GM21723 (cell line): ENCODE measurements around the gene LAMTOR2.
"Not testable (repeated sequence)": the region's sequence is repeated elsewhere in the genome, so short reads cannot be mapped to it uniquely, and the experiment has no call there.

Experiments
- ATAC-seq: cut with Tn5 transposase; IDR thresholded peaks from one replicate; pipeline ENCODE4 v1.9.1; 2021; ENCODE audit warnings: mild to moderate bottlenecking, moderate library complexity; ENCODE audit not compliant: unreplicated experiment

LAMTOR2 gene

DNA sequence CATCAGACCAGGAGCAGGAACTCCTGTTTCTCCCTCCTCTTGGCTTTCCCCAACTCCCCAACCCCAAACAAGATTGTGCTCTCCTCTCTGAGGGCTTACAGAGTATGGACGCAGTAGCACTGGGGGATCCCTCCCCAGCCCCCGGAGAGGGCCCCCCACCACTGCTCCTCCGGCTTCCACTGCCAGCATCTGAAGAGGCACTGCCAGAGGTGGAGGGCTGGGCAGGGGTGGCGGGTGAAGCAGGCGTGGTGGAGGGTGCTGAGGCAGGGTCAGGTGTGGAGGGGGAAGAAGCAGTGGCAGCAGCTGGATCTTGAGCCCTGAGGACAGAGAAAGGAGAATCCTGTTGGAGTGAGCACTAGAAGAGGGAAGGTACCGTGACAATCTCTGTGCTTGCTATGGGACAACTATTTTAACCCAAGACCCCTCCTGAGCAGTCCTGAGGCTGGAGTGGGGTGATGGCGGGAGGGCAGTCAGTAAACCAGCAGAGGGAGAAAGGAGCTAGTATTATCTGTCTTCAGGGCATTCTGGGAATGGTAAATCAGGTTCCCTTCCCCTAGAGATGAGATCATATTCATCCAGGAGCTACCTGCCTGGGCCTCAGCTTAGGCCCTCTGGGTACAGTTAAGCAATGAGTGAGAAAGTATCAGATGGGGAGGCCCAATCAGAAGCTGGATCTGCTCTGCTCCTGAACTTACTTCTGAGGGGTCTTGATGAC is 3.4 kb upstream of the LAMTOR2 start:
- no peak for ATAC-seq

DNA sequence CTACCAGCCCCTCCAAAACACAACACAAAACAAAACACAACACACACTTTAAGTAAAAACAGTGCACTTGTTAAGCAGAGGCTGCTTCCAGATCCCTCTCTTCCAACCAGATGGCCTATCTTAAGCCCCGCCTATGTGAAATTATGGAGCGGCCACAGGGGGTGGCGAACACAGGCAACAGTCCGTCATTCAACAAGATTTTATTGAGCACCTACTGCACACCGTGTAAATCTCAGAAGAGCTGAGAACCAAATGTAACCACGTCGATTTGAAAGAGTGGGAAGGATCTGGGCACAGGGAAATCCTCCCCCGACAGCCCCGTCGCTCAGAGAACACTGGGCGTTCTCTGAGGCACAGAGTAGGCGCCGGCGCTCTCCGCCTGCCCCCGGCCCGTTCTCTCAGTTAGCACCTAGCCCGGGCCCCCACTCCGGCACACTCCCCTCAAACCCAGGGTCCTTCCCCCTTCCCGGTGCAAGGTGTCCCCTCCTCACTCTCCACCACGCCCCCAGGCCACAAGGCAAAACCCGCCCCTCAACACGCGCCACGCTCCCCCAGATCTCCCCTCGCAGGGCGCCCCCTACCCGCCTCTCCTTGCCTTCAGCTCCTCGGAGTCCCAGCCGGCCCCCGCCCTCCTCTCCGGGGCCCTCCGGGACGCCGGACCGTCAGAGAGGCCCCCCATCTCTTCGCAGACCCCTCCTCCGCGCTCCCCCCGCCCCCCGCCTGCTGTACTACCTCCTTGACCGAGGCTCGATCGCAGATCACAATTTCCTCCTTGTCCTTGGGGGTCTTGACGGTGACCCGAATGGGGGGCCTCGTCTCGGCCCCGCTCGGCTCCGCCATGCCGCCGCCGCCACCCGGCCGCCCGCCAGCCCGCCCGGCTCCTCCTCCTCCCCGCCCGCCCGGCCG is 1.5 kb upstream of the LAMTOR2 start:
- ATAC-seq, result no peak

DNA sequence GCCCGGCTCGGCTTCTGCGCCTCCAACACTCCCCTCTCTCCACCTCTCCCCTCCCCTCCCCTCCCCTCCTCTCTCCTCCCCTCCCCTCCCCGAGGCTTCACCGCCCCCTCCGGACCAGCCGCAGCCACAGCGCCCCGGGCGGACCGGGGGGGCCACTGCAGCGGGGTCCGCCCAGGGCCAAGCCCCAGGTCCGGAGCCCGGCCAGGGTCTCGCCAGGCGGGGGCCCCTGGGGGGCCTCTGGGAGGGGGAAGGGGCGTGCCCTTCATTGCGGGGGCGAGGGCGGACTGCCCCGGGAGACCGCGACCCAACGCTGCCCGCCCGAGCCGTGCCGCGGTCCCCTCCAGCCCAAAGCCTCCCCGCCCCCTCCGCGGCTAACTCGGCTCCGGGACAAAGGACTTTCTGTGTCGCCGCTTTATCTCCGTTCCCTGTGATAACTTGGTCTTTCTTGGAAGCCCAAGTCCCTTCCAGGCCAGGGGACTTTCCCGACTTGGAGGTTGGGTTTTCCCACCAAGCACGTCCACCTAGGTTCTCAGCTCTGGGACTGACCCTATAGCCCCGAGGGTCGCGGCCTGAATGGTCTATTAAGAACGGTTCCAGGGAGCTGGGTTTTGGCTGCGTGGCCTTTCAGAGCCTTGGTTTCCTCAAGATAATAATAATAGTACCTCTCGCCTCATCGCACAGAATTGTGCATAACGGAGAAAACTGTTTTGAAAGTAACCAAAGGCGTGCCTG is 648 bp upstream of the LAMTOR2 start, which contains the start of gene UBQLN4:
TSS of gene UBQLN4 (minus strand) at position 31 of the 732 bp plus-strand sequence. CDS start 97 bp downstream, outside the sequence.
- peak; percentile 33 for ATAC-seq

DNA sequence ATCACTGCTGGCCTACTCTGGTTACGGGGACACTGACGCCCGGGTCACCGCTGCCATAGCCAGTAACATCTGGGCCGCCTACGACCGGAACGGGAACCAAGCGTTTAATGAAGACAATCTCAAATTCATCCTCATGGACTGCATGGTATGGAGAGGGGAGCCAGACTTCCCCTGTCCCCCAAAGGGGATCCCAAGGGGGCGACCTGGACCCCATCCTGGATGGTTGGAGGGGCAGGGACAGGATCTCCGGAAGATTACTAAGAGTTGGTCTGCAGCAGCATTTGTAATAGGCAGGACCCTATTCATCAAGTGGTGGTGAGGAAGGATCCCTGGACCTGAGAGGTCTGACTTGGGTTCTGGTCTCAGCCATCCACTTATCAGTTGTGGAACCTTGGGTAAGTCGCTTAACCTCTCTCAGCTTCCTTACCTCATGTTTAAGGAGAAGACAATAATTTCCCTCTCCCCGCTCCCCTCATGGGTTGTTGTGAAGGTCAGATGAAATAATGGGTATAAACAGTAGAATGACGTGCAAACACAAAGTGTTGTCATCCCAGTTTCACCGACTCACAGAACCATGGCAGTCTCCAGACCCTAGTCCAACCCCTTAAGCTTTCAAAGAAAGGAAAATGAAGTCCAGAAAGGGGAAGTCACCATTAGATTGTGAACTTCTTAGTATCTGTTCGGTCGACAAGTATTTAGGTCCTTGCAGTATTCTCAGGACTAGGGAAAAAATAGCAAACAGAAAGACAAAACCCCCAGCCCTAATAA is 883 bp downstream of the LAMTOR2 start:
- no peak for ATAC-seq

DNA sequence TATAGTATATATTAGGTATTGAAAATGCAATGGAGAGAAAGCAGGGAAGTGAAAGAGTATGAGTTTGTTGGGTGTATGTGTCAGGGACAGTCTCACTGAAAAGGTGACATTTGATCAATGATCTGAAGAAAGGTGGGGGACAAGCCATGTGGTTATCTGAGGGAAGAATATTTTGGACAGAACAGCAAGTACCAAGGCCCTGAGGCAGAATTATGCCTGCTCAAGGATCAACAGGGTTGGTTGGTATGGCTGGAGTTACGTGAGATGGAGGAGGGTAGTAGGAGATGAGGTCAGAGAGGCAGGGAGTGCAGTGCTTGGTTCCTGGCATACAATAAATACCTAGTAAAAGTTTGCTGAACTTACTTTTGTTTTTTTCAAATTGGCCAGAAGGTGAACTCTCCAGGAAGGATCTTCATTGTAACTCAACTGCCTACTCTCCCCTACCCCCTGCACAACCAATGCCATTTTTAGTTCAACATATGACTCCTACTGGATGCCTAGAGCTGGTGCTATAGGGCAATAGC is 1.8 kb downstream of the LAMTOR2 start:
- no peak for ATAC-seq

DNA sequence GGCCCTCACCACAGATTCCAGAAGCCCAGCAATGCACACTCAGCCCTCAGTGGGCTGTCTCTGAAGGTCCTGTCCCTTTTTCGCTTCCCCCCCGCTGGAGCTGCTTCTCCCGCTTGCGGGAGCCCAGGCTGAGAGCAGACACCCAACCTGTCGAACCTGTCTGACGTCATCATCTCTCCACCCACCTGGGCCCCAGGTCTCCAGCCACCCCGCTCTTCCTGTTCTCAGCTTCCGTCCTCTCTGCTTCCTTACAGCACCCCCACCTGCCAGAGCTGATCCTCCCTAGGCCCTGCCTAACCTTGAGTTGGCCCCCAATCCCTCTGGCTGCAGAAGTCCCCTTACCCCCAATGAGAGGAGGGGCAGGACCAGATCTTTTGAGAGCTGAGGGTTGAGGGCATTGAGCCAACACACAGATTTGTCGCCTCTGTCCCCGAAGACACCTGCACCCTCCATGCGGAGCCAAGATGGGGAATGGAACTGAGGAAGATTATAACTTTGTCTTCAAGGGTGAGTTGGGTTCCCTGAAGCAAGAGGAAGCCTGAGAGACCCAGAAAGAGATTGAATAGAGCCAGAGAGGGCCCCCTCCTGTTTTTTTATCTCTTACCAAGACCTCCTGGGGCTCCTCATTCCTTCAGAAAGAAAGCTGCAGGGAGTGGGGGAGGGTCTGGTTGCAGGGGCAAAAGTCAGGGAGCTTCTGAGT is 6.5 kb downstream of the LAMTOR2 start, which contains the start of gene RAB25:
TSS of gene RAB25 (plus strand) at position 224 of the 700 bp plus-strand sequence. CDS start at position 465, 241 bp downstream.
- no peak for ATAC-seq

DNA sequence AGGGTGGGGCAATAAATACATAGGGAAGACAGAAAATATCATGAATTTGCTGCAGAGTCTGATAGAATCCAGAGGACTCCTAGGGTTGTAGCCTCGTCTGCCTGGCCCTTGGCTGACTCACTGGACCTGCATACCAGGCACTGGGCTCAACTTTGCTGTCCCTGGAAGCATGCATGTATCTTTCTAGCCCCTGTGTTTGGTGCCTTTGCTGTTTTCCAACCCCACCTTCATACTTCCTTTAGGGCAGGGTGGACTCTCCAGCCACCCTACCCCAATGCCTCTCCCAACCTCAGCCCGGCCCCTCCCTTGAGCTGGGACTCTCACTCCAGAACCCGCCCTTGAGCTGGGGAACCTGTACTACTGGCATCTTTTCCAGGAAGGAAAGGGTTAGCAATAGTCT is 7.6 kb downstream of the LAMTOR2 start:
- no peak for ATAC-seq

DNA sequence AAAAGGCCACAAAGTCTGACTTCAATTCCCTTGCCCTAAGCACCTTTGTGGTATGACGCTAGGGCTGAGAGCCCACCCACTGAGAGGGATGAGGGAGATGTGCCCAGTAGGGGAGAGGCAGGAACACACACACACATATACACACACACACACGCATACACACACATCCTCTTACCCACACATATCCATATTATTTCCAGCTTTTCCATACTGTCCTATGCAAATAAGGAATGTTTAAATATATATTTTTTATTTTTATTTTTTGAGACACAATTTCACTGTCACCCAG is 9.4 kb downstream of the LAMTOR2 start:
- no peak for ATAC-seq

DNA sequence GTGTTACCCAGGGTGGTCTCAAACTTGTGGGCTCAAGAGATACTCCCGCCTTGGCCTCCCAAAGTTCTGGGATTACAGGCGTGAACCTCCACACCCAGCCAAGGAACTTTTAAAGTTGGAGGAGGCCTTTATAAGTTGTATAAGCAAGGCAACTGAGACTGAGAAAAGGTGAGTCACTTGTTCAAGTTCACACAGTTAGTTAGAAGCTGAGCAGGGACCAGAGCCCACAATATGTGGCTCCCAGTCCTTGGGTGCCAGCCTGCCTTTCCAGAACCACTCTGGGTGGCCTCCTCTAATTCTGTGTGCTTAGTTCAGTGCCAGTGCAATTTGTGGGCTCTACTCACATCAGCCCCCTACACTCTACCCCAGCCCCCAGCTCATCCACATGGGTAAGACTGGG is 10.0 kb downstream of the LAMTOR2 start:
- no peak for ATAC-seq

DNA sequence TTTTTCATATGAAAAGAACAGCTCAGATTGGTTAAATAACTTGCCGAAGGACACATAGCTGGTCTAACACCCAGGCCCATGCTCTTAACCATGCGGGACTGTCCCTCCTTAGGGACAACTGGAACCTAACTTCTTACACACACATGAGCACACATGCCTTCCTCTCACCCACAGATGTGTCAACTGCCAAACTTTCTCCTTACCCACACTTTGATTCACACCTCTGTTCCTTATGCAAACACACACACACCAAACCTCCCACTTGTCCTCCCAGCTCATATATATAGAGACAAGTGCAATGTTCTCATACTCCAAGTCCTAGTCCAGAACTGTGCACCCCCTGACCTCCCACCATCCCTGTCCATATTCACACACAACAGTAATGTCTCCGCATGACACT is 10.6 kb downstream of the LAMTOR2 start:
- no peak for ATAC-seq

DNA sequence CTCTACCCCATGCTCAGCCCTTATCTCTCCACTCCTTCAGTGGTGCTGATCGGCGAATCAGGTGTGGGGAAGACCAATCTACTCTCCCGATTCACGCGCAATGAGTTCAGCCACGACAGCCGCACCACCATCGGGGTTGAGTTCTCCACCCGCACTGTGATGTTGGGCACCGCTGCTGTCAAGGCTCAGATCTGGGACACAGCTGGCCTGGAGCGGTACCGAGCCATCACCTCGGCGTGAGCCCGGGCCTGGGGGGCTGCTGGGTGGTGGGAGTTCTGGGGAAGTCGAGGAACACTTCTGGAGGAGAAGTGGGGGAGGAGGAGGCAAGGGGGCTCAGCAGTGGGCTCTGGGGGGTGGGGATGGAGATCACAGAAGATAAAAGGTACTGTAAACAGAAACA is 11.3 kb downstream of the LAMTOR2 start:
- no peak for ATAC-seq

DNA sequence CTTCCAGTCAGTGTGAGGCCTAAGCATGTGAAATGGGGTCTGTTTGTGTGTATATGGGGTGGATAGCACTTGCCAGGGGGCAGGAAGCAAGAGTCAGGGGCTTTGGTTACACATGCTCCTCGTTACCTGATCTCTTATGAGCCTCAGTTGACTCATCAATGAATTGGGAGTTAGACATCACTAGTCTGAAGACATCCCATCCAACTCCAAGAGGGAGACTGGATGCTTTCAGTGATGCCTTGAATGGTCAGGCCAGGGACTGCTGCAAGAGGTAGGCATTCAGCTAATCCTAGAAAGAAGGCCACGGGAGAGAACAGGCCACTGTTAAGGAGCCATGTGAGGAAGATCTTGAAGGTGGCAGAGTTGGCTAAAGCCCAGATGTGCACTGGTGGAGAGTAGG is 12.7 kb downstream of the LAMTOR2 start:
- ATAC-seq, result no peak

DNA sequence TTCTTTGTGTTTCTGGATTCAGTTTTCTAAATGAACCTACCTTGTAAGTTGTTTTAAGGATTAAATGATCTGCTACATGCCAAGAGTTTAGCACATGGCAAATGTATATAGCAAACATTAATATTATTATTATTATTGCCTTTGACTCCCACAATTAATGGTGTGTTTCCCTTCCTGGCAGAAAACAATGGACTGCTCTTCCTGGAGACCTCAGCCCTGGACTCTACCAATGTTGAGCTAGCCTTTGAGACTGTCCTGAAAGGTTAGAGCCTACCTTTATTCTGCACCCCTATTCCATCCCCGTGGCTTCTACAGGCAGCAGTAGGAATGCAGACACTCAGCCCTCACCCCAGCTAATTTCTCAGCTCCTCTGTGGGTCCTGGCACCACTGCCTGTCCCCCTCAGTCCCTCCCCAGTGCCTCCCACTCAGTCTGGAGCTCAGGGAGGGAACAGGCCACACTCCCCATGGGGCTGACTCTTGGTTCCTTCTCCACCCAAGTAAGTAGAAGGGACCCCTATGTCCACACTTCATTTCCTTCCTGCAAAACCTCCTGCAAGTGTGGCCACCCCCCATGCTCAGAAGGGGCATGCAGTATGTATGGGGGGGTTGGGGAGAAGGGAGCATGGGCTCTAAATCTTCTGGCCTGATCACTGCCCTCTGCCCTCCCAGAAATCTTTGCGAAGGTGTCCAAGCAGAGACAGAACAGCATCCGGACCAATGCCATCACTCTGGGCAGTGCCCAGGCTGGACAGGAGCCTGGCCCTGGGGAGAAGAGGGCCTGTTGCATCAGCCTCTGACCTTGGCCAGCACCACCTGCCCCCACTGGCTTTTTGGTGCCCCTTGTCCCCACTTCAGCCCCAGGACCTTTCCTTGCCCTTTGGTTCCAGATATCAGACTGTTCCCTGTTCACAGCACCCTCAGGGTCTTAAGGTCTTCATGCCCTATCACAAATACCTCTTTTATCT is 15.2 kb downstream of the LAMTOR2 start:
- ATAC-seq, result no peak

DNA sequence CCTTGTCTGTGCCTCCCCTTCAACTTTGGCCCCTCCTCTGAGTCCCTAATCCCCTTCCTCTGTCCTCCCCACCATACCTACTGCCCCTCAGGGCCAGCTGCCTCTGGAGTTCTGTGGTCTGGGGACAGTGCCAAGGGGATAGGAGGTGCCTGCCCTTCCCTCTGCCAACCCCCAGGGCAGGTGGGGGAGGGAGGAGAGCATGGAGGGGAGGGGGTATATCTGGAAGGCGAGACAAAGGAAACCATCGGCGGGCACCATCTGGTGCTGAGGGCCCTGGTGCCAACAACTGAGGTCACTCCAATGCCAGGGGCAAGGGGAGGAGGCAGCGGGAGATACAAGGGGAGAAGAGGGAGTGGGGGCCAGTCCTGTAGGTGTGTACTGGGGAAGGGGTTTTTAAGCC is 16.0 kb downstream of the LAMTOR2 start:
- no peak for ATAC-seq

DNA sequence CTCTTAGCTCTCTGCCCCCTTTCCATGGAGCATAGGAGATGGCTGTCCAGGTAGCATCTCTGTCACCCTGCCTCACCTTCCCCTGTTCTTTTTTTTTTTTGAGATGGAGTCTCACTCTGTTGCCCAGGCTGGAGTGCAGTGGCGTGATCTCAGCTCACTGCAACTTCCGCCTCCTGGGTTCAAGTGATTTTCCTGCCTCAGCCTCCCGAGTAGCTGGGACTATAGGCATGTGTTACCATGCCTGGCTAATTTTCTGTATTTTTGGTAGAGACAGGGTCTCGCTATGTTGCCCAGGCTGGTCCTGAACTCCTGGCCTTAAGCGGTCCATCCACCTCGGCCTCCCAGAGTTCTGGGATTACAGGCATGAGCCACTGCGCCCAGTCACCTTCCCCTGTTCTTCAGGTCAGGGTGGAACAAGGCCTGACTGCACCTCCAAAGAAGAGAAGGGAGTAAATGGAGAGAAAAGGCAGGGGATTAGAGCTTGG is 16.8 kb downstream of the LAMTOR2 start:
- ATAC-seq, result not testable (repeated sequence)

DNA sequence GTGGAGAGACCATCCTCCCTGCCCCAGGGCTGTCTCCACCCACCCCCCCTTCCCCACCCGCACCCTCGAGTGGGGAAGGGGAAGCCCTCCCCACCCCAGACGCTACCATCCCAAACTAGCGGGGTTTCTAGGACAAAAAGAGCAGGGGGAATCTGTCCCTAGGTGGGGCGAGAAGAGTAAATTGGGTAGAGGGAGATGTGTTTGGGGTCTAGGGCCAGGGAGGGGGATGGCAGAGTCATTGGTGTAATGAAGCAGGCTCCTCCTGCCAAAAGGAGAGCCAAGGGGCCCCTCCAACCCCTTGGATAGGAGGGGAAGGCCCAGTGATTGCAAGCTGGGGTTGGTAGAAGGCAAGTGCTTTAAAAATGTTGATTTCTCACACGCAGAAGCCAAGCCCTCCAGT is 17.7 kb downstream of the LAMTOR2 start:
- no peak for ATAC-seq

DNA sequence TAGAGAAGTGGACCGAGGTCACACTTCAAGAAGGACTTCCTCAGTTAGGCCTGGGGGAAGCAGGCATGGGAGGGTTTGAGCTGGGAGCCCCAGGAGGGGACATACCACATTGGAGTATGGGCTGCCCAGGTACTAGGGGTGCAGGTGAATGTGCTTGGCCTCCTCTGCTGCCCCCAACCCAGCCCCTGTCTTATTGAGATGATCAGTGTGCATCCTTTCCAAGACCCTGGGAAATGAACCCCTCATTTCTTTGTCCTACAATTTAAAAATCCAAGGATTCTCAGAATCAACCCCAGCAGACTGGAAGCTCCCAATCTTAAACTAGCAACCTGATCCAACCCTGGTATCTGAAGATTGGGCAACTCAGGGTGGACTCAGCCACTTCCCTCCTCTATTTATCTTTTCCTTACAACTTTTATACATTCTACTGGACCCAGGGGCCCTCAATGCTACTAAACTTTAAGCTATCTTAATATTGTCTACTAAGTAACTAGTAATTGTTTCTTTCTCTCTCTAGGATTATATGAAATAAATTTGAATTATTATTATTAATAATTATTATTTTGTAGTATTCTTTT is 18.6 kb downstream of the LAMTOR2 start:
- ATAC-seq, result no peak

DNA sequence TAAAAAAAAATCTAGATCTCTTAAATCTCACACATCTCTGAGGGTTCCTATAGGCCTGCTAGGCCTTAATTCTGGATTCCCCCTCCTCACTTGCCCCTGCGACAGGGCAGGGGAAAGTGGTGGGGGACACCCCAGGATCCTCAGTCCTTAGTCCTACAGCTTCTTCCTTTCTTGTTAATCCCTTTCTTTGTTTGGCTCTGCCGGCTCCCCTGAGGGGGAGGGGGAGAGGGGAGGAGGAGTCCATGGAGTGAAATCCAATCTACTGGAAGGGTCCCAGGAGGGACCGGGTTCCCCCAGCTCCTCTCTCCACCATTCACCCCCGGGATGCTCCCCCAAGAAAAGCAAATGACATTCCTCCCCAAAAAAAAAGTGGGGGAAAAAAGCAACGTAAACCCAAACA is 19.2 kb downstream of the LAMTOR2 start:
- ATAC-seq, result no peak
